ENCODE results near the gene KIFBP.
"Not testable (repeated sequence)": the region's sequence is repeated elsewhere in the genome, so short reads cannot be mapped to it uniquely, and the experiment has no call there.

KIFBP gene

GRCh38 chr10:68988530-68989316, at the start of gene KIFBP:
Gene KIFBP, plus strand, starts transcription at chr10:68988803. Its CDS starts 30 bp downstream, at chr10:68988833.
- peak; percentile 60 for DNase-seq (ENCODE audit: low read depth)

GRCh38 chr10:68938884-68939283, 49.7 kb upstream of the KIFBP start:
- DNase-seq (ENCODE audit: low read depth), result no peak

GRCh38 chr10:68940917-68941316, 47.7 kb upstream of the KIFBP start:
- not testable (repeated sequence) for DNase-seq (ENCODE audit: low read depth)

- DNase-seq (ENCODE audit: low read depth), result no peak
Observed at GRCh38 chr10:68950598-68950997, 38.0 kb upstream of the KIFBP start.

GRCh38 chr10:68954904-68955303, 33.7 kb upstream of the KIFBP start:
- no peak for DNase-seq (ENCODE audit: low read depth)

- DNase-seq (ENCODE audit: low read depth), result no peak
Observed at GRCh38 chr10:68955355-68955831, 33.2 kb upstream of the KIFBP start.

GRCh38 chr10:68955832-68956532, 32.6 kb upstream of the KIFBP start, which contains the start of gene DDX21:
Gene DDX21, plus strand, starts transcription at chr10:68956170. Its CDS starts 56 bp downstream, at chr10:68956226.
- DNase-seq (ENCODE audit: low read depth), result peak; percentile 88

- no peak for DNase-seq (ENCODE audit: low read depth)
Observed at GRCh38 chr10:68957284-68957615, 31.4 kb upstream of the KIFBP start.

- no peak for DNase-seq (ENCODE audit: low read depth)
Observed at GRCh38 chr10:68957654-68958053, 30.9 kb upstream of the KIFBP start.

GRCh38 chr10:68959695-68960527, 28.7 kb upstream of the KIFBP start:
- DNase-seq (ENCODE audit: low read depth), result no peak

- no peak for DNase-seq (ENCODE audit: low read depth)
Observed at GRCh38 chr10:68963151-68963550, 25.5 kb upstream of the KIFBP start.

- DNase-seq (ENCODE audit: low read depth), result no peak
Observed at GRCh38 chr10:68973975-68974374, 14.6 kb upstream of the KIFBP start.

- not testable (repeated sequence) for DNase-seq (ENCODE audit: low read depth)
Observed at GRCh38 chr10:68975936-68976473, 12.6 kb upstream of the KIFBP start.

- DNase-seq (ENCODE audit: low read depth), result not testable (repeated sequence)
Observed at GRCh38 chr10:68979738-68980137, 8.9 kb upstream of the KIFBP start.

GRCh38 chr10:68981074-68981473, 7.5 kb upstream of the KIFBP start:
- no peak for DNase-seq (ENCODE audit: low read depth)

GRCh38 chr10:68982389-68982788, 6.2 kb upstream of the KIFBP start:
- no peak for DNase-seq (ENCODE audit: low read depth)

GRCh38 chr10:68987611-68988010, 992 bp upstream of the KIFBP start:
- DNase-seq (ENCODE audit: low read depth), result no peak

GRCh38 chr10:68989317-68989990, 851 bp downstream of the KIFBP start:
- DNase-seq (ENCODE audit: low read depth), result no peak

GRCh38 chr10:68992636-68993440, 4.2 kb downstream of the KIFBP start:
- DNase-seq (ENCODE audit: low read depth), result no peak

- no peak for DNase-seq (ENCODE audit: low read depth)
Observed at GRCh38 chr10:68997211-68997610, 8.6 kb downstream of the KIFBP start.

GRCh38 chr10:69004821-69005220, 16.2 kb downstream of the KIFBP start:
- no peak for DNase-seq (ENCODE audit: low read depth)

Data from stimulated activated CD4-positive, alpha-beta T cell treated with anti-CD3 and anti-CD28 coated beads, Interleukin-2, amount 100 ng/mL, for 4 hours (primary cell).